C4-2B (cell line): ENCODE data around the gene IFNA16.

Experiments
- ZFX ChIP-seq: fragments of 450-650 bp; IDR thresholded peaks from 2 replicates; pipeline ENCODE4 v1.6.1; 2017
- TF ChIP-seq, protein P1 (sequence below): fragments of 450-650 bp; conservative IDR thresholded peaks from 2 replicates; pipeline ENCODE4 v1.5.1; 2017; ENCODE audit warnings: mild to moderate bottlenecking

DNA sequence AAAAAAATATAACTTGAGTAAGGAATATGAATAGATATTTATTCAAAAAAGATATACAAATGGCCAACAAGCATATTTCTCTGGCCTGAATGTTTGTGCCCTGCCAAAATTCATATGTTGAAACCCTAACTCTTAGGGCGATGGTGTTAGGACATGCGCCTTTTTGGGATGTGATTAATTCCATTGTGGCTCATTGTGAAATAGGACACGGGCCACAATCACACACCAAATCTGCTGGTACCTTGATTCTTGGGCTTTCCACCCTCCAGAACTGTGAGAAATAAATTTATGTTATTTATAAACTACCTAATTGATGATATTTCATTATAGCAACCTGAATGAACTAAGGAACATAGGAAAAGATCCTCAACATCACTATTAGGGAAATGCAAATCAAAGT is 45.0 kb downstream of the IFNA16 start:
- TF ChIP-seq, protein P1, sequence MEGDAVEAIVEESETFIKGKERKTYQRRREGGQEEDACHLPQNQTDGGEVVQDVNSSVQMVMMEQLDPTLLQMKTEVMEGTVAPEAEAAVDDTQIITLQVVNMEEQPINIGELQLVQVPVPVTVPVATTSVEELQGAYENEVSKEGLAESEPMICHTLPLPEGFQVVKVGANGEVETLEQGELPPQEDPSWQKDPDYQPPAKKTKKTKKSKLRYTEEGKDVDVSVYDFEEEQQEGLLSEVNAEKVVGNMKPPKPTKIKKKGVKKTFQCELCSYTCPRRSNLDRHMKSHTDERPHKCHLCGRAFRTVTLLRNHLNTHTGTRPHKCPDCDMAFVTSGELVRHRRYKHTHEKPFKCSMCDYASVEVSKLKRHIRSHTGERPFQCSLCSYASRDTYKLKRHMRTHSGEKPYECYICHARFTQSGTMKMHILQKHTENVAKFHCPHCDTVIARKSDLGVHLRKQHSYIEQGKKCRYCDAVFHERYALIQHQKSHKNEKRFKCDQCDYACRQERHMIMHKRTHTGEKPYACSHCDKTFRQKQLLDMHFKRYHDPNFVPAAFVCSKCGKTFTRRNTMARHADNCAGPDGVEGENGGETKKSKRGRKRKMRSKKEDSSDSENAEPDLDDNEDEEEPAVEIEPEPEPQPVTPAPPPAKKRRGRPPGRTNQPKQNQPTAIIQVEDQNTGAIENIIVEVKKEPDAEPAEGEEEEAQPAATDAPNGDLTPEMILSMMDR, result no peak
- no peak for TF ChIP-seq ZFX
